ENCODE results near the gene FUT8.

- TF ChIP-seq, protein P1, sequence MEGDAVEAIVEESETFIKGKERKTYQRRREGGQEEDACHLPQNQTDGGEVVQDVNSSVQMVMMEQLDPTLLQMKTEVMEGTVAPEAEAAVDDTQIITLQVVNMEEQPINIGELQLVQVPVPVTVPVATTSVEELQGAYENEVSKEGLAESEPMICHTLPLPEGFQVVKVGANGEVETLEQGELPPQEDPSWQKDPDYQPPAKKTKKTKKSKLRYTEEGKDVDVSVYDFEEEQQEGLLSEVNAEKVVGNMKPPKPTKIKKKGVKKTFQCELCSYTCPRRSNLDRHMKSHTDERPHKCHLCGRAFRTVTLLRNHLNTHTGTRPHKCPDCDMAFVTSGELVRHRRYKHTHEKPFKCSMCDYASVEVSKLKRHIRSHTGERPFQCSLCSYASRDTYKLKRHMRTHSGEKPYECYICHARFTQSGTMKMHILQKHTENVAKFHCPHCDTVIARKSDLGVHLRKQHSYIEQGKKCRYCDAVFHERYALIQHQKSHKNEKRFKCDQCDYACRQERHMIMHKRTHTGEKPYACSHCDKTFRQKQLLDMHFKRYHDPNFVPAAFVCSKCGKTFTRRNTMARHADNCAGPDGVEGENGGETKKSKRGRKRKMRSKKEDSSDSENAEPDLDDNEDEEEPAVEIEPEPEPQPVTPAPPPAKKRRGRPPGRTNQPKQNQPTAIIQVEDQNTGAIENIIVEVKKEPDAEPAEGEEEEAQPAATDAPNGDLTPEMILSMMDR (IDR thresholded peaks at IDR 0.05) = no peak
- TF ChIP-seq POLR2A (IDR thresholded peaks at IDR 0.05) = no peak
These were observed 86.6 kb downstream of the FUT8 start for GRCh38 chr14:65499138-65499537.
